Measurements from ENCODE around the gene DET1. TPM values are rescaled to one million over a fixed set of nuclear protein-coding genes. Genes with fewer than 3 reads are reported as not detected.

Gene DET1
- total RNA-seq, 1 experiment from 2014 or later = 5.2 TPM

DNA sequence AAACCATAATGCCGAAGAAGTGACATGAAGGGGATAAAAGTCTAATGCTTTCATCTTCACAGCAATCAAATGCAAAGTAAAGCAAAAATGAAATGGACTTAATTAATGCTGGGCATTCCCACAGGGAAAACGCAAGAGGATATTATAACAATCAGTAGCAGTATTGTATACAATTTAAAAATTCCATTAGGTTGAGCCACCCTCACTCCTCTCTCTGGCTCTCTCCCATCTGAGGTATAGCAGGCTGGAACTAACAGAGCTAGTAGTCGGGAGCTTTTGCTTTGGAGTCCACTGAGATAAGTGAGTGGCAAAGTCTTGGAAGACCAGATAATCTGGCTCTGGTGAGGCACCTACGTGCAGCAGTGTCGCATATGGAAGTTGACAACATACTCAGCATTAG, 33.9 kb downstream of the DET1 start:
- Histone ChIP-seq H3K36me3 (ENCODE audit: control insufficient read depth, insufficient read depth, low read length) (no peaks in the 10 kb centered on the region), H3K27ac (ENCODE audit: low read length) (no peak overlapping the region), H3K4me3 (ENCODE audit: low read depth in 2 of 2, low read length in 2 of 2) (no peak overlapping the region), H3K4me1 (ENCODE audit: control insufficient read depth, insufficient read depth, low read length) (no peaks in the 10 kb centered on the region), H3K27me3 (ENCODE audit: control insufficient read depth, insufficient read depth, low read length) (no peaks in the 10 kb centered on the region), H3K9me3 (ENCODE audit: control insufficient read depth, insufficient read depth, low read depth, low read length) (no peaks in the 10 kb centered on the region)
- intact Hi-C loops (cut with micrococcal nuclease; ENCODE audit: unreplicated experiment) (no loop called here), in situ Hi-C loops (cut with HindIII; ENCODE audit: low pct_unique_long_range_greater_than_20kb, low sequenced_read_pairs) (no loop called here)
- ATAC-seq (no peak), DNase-seq (ENCODE audit: low read depth, low spot score) (no peak)
- ChIA-PET POLR2A (no interaction called here), CTCF (no interaction called here)
- no TSS peak for BruUV-seq (replicated peaks)
- TF ChIP-seq REST (IDR thresholded peaks at IDR 0.05; ENCODE audit: insufficient read depth in 1 of 2, low read depth in 2 of 2, low read length in 1 of 2) (no peak), SIN3A (IDR thresholded peaks at IDR 0.05; ENCODE audit: borderline replicate concordance, insufficient read depth, low read depth, low read length) (no peak), POLR2AphosphoS5 (IDR thresholded peaks at IDR 0.05; ENCODE audit: low read depth, low read length) (no peak)

DNA sequence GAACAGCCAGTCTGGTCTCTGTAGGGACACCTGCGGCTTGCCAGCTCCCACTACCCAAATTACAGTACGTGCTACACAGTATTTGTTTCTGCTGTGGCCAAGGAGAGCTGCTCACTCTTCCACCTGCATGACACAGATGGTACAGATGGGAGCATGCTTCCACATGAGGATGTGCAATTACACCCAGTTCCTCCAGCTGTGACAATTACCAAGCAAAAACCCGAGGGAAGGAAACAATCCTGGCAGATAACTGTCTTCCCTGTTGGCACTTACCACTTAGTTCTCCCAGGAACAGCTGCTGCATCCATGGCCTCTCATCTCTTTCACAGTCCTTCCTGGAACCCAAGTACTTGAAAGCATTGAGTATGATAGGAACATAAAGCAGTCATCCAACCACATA, 34.4 kb downstream of the DET1 start:
- BruUV-seq (replicated peaks) = no TSS peak
- H3K4me1 ChIP-seq (ENCODE audit: control insufficient read depth, insufficient read depth, low read length) = no peaks in the 10 kb centered on the region
- intact Hi-C loops (cut with micrococcal nuclease; ENCODE audit: unreplicated experiment) (no loop called here), in situ Hi-C loops (cut with HindIII; ENCODE audit: low pct_unique_long_range_greater_than_20kb, low sequenced_read_pairs) (no loop called here)
- ChIA-PET POLR2A (no interaction called here), CTCF (no interaction called here)
- H3K27ac ChIP-seq (ENCODE audit: low read length) = no peak overlapping the region
- no peak for ATAC-seq
- no peaks in the 10 kb centered on the region for H3K9me3 ChIP-seq (ENCODE audit: control insufficient read depth, insufficient read depth, low read depth, low read length)
- TF ChIP-seq TCF7L2 (IDR thresholded peaks at IDR 0.05; ENCODE audit: low read depth, low read length) (no peak), POLR2AphosphoS5 (IDR thresholded peaks at IDR 0.05; ENCODE audit: low read depth, low read length) (no peak)
- H3K4me3 ChIP-seq (ENCODE audit: low read depth in 2 of 2, low read length in 2 of 2) = no peak overlapping the region
- DNase-seq (ENCODE audit: low read depth, low spot score) = no peak
- H3K36me3 ChIP-seq (ENCODE audit: control insufficient read depth, insufficient read depth, low read length) = no peaks in the 10 kb centered on the region
- H3K27me3 ChIP-seq (ENCODE audit: control insufficient read depth, insufficient read depth, low read length) = no peaks in the 10 kb centered on the region

DNA sequence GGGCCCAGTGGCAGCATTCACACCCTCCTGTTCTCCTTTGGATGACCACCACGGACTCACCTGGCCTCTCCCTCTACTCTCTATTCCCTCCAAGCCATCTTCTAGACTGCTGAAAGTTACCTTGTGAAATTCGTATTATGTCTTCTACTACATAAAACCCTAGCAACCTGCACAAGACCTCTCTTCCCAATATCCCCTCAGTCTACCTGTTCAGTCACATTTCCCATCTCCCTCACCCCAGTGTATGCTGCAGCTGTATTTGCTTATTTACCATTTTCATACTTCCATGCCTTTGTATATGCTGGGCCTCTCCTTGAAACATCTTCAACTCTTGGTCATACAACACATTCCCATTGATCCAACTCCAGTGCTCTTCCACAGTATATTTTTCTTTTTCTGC, 35.3 kb downstream of the DET1 start:
- CTCF ChIA-PET = no interaction called here
- Histone ChIP-seq H3K4me3 (ENCODE audit: low read depth in 2 of 2, low read length in 2 of 2) (no peak overlapping the region), H3K27me3 (ENCODE audit: control insufficient read depth, insufficient read depth, low read length) (no peaks in the 10 kb centered on the region), H3K4me1 (ENCODE audit: control insufficient read depth, insufficient read depth, low read length) (no peaks in the 10 kb centered on the region), H3K27ac (ENCODE audit: low read length) (no peak overlapping the region), H3K36me3 (ENCODE audit: control insufficient read depth, insufficient read depth, low read length) (no peaks in the 10 kb centered on the region), H3K9me3 (ENCODE audit: control insufficient read depth, insufficient read depth, low read depth, low read length) (no peaks in the 10 kb centered on the region)
- DNase-seq (ENCODE audit: low read depth, low spot score) = no peak
- in situ Hi-C loops (cut with HindIII; ENCODE audit: low pct_unique_long_range_greater_than_20kb, low sequenced_read_pairs) (no loop called here), intact Hi-C loops (cut with micrococcal nuclease; ENCODE audit: unreplicated experiment) (no loop called here)
- POLR2A ChIA-PET = no interaction called here
- no TSS peak for BruUV-seq (replicated peaks)
- ATAC-seq = no peak
- no peak for TF ChIP-seq POLR2AphosphoS5 (IDR thresholded peaks at IDR 0.05; ENCODE audit: low read depth, low read length)
- no peak for TF ChIP-seq SIN3A (IDR thresholded peaks at IDR 0.05; ENCODE audit: borderline replicate concordance, insufficient read depth, low read depth, low read length)
- TF ChIP-seq TCF7L2 (IDR thresholded peaks at IDR 0.05; ENCODE audit: low read depth, low read length) = no peak
- no peak for TF ChIP-seq REST (IDR thresholded peaks at IDR 0.05; ENCODE audit: insufficient read depth in 1 of 2, low read depth in 2 of 2, low read length in 1 of 2)
- TF ChIP-seq CTCF (IDR thresholded peaks at IDR 0.05) = no peak
